Femur (tissue), 1 donor: ENCODE measurements around the gene PRM3.

ENCODE experiments used
- DNase-seq: peaks from one replicate; pipeline ENCODE4 v3.0.0-alpha.2; 2017

The PRM3 gene

GRCh38 chr16:11258553-11259492, 14.6 kb downstream of the PRM3 start:
- DNase-seq: peak; percentile 64

DNA sequence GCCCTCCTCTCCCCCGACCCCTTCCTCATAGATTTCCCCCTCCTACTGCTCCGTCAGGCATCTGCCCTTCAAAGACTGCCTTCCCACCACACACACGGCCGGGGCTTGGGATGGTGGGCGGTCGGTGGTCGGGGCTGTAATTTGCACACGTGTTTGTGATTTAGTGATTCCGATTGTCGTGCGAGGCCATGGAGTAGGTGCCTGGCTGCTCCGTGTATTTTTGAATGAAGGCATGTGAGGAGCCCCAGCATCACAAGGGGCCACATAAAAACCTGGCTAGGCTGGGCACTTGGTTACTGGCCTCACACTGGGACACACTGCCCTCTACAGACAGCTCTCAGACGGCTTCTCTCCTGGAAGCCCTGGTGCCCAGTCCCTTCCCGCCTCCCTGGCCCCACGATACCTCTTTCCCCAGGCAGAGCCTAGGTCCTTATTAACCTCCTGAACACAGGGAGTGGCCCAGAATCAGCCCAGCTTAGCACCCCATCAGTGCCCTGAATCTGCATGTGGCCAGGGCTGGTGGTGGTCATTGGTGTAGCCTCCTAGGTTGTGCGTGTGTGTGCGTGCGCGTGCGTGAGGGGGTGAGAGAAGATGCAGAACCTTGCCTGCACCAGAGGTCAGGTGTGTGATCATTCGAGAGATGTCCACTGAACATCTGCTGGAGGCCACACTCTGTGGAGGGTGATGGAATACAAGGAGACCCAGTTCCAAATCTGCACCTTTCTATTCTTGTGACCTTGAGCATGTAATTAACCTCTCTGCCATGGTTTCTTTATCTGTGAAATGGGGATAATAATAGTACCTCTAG, 16.1 kb downstream of the PRM3 start:
- peak; percentile 85 for DNase-seq

DNA sequence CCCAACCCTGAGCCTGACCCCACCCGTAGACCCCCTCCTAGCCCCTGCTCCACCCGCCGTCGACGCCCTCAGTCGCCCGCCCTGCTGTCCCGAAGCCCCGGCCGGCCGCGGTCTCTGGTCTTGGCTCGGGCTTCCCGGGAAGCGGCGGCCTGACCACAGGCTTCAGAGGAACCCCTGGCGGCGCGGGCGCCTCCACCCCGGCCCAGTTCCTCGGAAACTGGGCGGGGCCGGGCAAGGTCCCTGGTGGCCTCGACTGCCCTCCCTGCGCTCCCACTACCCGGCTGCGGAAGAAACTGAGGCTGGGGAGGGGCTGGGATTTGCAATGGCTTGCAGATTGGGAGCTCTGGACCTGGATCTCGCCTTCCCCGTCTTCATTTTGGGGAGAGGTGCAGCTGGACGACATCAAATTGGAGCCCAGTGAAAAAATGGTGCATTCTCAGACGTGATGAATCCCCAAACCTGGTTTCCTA, 16.7 kb downstream of the PRM3 start:
- peak; percentile 80 for DNase-seq

GRCh38 chr16:11255737-11256660, 17.4 kb downstream of the PRM3 start, which contains the start of gene SOCS1:
Gene SOCS1, minus strand, starts transcription at chr16:11256204. Its CDS starts 726 bp downstream, at chr16:11255478.
- peak; percentile 93 for DNase-seq

GRCh38 chr16:11254913-11255736, 18.3 kb downstream of the PRM3 start:
- peak; percentile 69 for DNase-seq

GRCh38 chr16:11253995-11254912, 19.2 kb downstream of the PRM3 start:
- DNase-seq: no peak

- no peak for DNase-seq
Observed at GRCh38 chr16:11253009-11253994, 20.1 kb downstream of the PRM3 start.

- no peak for DNase-seq
Observed at GRCh38 chr16:11252482-11252931, 20.9 kb downstream of the PRM3 start.

- DNase-seq: no peak
Observed at GRCh38 chr16:11251525-11252481, 21.6 kb downstream of the PRM3 start.

- no peak for DNase-seq
Observed at GRCh38 chr16:11250786-11251524, 22.5 kb downstream of the PRM3 start.

DNA sequence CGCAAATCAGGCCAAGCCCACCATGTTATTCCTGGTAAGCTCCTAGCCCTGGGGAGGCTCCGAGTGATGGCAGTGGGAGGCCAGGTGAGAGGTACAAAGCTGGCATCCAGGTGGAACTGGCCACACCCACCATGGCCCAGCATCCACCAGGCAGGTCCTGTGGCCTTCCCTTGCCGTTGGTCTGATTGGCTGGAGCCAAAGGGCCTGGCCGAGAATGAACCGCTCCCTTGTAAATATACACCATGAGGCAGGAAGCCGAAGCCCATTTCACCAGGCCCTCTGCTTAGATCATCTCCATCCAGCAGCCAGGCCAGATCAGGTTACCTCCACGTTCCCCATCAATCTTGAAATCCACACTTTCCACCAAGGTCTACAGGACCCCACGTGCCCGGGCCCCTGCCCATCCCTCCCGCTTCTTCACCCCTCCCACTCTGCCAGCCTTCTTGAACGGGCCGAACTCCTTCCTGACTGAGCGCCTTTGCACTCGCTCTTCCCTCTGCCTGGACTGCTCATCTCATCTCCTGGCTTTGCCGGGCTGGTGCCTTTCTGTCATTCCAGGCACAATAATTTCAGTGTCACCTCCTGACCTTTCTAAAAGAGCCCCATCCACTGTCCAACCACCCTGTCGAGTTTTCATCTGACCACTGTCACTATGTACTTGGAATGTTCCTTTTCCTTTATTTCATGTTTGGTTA, 23.2 kb downstream of the PRM3 start:
- DNase-seq: no peak

- DNase-seq: no peak
Observed at GRCh38 chr16:11249233-11250061, 24.0 kb downstream of the PRM3 start.

- DNase-seq: no peak
Observed at GRCh38 chr16:11248133-11248532, 25.3 kb downstream of the PRM3 start.

GRCh38 chr16:11245988-11246387, 27.4 kb downstream of the PRM3 start:
- DNase-seq: no peak

DNA sequence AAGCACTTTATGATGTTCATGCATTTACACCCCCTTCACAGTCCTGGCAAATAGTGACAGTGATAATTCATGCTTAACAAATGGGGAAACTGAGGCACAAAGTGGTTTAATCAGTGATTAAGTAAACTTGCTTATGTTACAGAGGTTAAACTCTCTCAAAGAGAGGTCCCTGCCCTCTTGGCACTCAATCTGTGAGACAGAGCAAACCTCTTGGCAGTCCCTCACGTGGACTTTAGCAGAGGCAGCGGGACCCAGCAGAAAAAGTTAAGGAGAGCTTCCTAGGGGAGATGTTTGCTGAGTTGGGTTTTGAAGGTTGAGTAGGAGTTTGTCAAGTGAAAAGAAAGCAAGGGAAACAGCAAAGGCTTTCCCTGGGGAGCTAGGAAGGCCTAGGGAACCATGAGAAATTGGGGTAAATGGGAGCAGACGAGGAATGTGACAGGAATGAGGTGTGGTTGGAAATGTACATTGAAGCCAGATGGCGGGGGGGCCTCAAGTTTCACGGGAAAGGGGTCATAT, 28.1 kb downstream of the PRM3 start:
- no peak for DNase-seq
